Left hindlimb (tissue), 1 donor: ENCODE measurements around the gene SALL1.

Experiments used
- DNase-seq: peaks from one replicate; pipeline ENCODE4 v3.0.0-alpha.2; 2018

The SALL1 gene

GRCh38 chr16:51150888-51151320 is at the start of gene SALL1:
Gene SALL1 (minus strand): TSS chr16:51151270. CDS start chr16:51151241, 29 bp downstream.
- DNase-seq, result no peak

- no peak for DNase-seq
Measured at GRCh38 chr16:51200793-51201192, 49.7 kb upstream of the SALL1 start.

DNA sequence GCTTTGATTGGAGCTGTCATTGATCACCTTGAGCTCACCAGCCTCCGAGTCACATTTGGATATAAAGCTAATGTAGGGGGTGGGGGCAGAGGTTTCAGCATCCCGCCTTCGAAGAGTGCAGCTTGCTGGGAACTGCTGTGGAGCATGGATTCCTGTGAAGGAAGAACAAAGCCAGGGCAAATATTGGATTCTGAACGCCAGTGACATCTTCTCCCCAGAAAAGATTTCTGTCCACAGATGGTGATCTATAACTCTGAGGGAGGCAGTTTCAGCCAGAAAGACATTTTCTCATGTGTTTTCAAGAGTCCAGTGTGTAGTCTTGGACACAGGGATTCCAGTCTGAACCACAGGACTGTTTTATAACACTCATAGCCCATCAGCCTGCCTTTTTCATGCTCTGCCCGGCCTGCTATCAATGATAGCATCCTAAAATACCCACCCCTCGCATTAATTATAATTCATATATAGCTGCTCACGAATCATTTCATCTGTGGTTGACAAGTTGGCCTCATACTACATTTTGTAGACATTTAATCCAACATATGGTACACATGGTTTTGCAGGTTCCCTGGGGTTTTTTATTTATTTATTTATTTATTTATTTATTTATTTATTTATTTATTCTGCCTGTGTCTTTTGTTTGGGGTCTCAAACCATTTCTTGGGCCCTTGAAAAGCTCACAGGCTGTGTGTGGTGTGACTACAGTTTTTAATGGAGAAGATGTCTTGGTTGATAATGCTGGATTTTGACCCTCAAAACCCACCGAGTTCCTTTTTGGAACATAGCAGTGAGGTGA is 47.1 kb upstream of the SALL1 start:
- no peak for DNase-seq

GRCh38 chr16:51193879-51194278 is 42.8 kb upstream of the SALL1 start:
- DNase-seq, result no peak

DNA sequence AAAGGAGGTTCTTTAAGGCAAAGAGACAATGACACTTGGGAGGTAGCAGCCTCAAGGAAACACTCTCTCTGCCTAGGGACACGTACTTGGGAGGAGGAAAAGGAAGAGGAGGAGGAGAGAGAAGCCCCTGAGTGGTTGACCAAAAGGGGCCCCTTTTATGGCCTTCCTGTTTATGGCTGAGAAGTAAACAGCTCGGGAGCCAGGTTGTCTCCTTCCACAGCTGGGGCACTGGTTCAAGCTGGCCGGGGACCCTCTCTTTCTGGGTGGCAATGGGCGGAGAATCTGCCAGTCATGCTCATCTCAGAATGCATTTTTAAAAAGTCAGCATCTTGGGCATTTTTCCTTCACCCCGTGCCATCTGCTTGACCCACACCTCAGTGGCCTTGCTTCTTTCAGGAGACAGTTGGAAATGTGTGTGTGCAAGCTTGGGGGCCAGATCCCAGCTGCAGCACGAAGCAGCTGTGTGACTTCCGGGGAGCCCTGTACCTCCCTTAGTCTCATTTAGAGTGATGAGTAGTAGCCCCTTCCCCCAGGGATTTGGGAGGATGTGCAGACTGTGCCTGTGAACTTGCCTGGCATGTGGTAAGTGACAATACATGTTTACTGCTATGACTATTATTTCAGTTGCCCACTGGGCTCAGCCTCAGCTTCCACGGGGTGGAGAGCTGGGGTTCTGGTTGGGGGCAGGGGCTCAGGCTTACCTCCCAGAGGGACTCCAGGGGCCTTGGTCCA is 33.8 kb upstream of the SALL1 start:
- DNase-seq, result no peak

GRCh38 chr16:51181503-51181811 is 30.4 kb upstream of the SALL1 start:
- DNase-seq, result no peak

DNA sequence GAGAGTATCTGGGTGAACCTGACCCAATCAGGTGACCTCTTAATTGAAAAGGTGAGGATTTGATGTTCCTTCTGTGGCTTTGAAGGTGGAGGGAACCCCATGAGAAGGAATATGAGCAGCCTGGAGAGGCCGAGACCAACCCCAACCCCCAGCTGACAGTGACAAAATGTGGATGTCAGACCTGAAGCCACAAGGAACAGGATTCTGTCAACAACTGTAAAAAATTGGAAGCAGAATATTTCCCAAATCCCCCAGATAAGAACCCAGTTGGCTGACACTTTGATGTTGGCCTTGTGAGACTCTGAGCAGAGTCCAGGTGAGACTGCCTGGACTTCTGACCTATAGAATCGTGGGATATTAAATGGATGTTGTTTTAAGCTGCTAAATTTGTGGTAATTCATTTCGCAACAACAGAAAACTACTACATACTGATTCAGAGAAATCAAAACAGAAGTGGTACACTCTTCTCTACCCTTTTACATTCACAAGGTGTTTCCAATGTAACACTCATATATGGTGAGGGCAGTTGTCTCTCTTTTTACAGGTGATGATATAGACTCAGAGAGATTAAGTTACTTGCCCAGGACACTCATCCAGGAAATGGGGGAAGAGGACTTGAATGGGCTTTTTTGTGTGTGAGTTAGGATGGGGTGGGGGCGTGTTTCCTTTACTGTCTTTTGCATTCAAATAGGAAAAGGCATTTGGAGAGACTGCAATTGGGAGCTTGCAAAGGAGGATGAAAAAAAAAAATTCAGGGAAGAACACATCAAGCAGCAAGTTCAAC is 29.8 kb upstream of the SALL1 start:
- no peak for DNase-seq

GRCh38 chr16:51175081-51175480 is 24.0 kb upstream of the SALL1 start:
- DNase-seq, result no peak

GRCh38 chr16:51172368-51172767 is 21.3 kb upstream of the SALL1 start:
- no peak for DNase-seq

GRCh38 chr16:51168755-51169154 is 17.7 kb upstream of the SALL1 start:
- DNase-seq, result no peak

DNA sequence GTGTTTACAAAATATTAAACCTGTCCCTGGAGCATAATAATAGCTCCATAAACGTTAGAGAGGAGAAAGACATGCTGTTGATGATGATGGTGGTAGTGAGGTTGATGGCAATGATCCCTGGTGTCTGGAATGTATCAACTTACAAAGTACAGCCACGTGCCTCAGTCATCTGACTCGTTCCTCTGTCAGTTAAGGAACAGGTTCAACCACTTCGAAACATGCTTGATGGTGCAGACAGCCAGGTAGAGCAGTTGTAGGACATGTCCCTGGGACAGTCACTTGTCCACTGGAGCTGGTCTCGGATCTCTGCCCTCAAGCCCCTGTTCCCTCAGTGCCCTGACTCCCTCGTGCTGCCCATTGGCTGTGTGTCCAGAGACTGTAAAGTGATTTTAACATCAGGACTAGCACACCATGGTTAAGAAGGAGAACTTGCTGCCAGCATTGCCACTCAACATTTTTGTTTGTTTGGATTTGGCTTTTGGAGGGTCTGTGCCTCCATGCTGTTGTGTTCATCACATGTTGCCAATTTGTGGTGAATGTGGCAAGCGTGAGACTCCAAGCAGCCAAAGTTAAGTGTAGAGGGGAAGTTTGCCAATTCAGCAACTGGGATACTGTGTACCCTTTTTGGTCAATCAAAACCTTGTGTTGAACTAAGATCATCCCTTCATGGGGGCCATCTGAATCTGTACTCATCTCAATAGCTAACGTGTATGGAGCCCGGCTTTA is 16.3 kb upstream of the SALL1 start:
- DNase-seq, result no peak

DNA sequence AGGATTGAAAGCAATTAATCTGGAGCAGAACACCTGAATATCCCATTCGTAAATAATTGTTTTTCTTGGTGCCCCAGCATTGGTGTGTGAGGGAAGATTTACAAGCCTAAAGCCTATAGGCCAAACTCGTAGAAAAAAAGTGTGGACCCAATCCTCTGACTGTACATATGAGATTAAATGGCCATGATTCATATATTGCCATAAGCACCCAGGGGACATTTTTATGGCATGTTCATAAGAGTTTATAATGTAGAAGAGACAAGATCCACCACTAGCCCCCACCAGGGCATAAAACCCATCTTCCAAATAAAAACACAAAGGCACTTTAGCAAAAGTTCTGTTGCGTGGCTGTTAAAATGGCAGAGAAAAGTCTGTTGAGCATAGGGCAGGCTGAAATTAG is 15.5 kb upstream of the SALL1 start:
- DNase-seq, result no peak

DNA sequence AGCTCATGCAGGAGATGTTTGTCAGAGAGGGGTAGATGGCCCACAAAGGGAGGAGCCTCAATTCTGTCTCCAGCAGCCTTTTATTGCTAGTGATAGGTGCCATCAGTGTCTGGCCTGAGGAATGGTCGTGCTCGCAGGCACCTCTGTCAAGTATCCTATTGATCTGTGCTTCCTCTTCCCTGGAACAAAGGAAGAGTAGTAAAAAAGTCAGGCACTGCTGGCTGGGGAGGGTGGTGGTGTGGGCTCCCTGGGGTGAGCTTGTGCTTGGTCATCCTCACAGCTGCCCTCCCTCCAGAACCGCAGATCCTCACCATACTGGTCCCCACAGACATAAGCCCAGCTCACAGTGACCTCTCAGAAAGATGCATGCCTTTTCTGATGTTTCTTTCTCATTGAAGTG is 15.0 kb upstream of the SALL1 start:
- no peak for DNase-seq

DNA sequence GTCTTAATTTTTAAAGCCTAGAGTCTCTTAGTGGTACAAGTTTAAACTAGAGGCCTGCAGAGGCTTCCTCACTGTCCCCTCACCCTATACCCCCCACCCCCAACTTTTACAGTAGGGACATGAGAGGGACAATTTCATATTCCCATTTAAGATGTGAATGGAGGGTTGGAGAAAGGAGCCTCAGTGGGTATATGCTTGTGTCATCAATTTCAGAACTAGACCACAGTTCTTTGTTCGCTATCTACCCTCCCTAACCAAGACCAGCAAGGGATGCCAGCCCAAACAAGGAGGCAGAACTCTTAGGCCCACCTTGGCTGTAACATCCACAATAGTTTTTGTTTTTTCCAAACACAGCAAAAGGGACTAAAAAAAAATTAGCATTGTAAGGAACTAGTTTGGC is 14.0 kb upstream of the SALL1 start:
- no peak for DNase-seq

GRCh38 chr16:51164574-51164973 is 13.5 kb upstream of the SALL1 start:
- DNase-seq, result no peak

DNA sequence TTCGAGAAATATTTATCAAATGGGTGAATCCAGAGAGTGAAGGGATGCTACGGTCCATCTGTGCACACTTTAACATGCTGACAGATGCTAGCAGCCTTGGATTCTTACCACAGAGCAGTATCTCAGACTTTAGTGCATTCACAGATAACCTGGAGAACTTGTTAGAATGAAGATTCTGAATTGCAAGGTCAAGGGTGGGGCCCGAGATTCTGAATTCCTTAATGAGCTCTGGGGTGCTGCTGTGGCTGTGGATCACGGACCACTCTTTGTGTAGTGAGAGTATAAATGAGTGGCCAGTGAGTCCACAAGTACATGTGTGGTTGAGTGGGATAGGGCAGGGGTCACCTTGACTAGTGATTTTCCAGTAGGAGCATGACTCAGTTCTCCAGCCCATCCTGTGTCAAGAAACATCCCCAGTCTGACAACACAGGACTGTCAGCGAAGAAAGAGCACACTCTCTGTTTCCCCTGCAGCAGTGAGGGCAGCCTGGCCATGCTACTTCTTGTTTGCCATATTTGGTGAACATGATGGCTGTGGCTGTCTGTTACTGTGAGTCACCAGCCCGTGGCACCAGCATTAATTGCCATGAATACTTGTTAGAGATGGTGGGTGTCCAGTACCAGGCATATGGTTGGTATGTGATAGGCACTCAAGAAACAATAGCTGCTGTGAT is 13.0 kb upstream of the SALL1 start:
- DNase-seq, result no peak

DNA sequence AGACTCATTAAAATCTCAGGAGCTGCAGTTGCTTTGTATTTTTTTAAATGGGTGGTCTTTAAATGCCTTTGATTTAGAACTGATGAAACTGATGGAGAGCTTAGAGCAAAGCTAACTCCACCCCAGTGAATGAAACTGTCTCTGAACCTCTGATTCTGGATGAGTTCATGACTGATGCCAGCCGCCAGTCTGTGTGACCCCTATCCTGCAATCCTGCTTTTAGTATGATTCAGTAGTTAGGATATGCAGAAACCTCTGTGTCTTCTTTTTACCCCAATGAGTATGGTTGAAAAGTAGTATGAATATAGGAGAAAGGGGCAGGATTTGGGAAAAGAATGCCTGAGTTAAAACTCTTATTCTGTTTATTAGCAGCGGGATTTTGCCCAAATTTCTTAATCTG is 12.3 kb upstream of the SALL1 start:
- DNase-seq, result no peak

DNA sequence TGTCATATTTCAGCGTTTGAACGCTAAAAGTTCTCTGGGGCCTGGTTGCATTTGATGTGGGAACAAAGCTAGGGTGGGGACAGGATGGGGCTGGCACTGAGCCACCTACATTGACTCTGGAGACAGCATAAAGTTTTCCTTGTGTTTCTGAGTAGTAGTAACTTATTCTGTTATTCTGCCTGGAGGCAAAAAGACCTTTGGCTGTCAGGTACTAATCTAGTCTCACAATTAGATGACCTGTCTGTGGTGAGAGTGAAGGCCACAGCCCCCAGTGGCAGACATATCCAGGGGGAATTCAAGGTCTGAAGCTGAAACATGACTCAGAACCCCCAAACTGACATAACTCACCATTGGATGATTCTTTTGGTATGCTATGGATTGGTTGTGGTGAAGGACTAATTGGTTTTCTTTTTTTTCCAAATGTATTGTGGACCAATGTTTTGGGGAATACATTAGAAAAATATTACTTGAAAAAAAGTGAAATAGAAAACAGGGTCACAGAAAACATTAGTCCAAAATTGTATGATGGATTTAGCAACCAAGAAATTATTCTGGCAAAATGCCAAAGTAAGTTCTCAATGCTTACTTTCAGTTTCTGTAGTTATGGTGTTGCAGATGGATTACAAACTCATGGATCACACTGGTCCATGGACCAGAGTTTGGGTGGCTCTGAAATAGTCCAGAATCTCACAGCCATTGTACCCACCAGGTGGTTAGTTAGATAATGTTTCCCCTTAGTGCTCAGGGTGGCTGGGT is 10.5 kb upstream of the SALL1 start:
- DNase-seq, result no peak

DNA sequence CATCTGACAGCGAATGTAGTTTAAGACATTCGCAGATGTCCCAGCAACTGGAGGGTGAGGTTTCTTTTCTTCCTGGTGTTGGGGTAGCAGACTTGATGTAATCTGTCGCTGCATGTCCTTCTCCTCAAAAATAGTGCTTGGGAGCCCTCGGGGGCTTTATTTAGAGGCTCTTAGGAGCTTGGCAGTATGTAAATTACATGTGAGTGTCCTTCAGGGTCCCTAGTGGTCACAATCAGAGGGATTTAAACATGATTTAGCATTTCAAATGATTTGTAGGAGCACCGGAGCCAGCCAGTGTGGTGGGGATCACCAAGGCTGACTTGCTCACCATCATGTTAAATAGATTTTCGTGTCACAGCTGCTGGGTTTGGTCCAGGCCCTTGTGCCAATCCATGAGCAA is 8.8 kb upstream of the SALL1 start:
- DNase-seq, result no peak

DNA sequence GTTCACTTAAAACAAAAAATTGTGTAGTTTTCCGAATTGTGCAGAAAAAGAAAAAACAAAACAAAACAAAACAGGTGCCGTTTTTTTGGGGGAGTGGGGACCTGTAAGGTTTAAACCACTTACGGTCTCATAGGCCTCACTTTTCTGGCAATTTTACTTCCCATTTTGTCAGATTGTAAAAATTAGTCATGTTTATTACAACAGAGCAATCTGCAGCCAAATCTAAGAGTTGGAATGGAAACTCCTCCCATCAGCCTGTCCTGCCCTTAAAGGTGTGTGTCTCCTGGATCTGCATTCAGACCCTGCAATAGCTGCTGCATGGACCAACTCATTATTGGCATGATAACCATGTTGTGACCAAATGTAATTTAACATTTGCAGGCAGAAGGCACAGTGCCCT is 8.2 kb upstream of the SALL1 start:
- no peak for DNase-seq

GRCh38 chr16:51157698-51158097 is 6.6 kb upstream of the SALL1 start:
- no peak for DNase-seq

- DNase-seq, result no peak
Measured at GRCh38 chr16:51156807-51157200, 5.7 kb upstream of the SALL1 start.
